G401.6 (cell line): ENCODE measurements around the gene AGRN.
"Not testable (repeated sequence)": the region's sequence is repeated elsewhere in the genome, so short reads cannot be mapped to it uniquely, and the experiment has no call there.

Source experiments
- FAIRE-seq: peaks from 2 replicates; lab custom pipeline; 2012; peaks lifted over from hg19 to GRCh38; lab: Jason Lieb, UNC

The AGRN gene

DNA sequence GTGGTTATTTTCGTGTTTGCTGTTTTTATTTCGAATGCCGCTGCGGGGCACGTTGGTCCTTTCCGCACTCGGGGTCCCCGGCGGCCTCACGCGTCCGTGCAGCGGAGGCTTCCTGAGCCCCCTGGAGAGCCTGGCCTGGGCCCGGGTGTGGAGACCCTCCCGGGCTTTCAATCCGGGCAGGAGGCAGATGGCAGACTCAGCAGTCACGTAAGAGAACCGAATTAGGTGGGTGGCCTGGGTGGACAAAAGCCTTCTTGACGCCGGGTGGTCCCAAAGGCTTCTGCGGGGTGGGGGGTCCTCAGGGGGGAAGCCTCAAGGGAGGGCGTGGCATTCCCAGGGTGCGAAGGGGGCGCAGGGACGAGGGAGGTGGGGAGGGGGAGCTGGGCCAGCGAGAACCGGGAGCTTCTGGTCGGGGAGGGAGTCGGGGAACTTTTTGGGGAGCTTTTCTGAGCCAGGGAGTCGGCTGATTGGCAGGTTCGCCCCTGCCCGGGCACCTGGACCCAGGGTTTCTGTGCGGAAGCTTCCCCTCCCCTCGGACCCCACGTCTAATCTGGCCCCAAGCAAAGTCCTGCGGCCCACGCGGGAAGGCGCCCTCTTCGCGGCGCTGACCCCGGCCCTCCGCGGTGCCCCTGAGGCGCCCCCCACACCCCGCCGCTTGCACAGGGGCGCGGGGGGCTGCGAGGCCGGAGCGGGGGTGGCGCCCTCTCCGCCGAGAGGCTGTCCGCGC, 18.7 kb upstream of the AGRN start:
- no peak for FAIRE-seq

DNA sequence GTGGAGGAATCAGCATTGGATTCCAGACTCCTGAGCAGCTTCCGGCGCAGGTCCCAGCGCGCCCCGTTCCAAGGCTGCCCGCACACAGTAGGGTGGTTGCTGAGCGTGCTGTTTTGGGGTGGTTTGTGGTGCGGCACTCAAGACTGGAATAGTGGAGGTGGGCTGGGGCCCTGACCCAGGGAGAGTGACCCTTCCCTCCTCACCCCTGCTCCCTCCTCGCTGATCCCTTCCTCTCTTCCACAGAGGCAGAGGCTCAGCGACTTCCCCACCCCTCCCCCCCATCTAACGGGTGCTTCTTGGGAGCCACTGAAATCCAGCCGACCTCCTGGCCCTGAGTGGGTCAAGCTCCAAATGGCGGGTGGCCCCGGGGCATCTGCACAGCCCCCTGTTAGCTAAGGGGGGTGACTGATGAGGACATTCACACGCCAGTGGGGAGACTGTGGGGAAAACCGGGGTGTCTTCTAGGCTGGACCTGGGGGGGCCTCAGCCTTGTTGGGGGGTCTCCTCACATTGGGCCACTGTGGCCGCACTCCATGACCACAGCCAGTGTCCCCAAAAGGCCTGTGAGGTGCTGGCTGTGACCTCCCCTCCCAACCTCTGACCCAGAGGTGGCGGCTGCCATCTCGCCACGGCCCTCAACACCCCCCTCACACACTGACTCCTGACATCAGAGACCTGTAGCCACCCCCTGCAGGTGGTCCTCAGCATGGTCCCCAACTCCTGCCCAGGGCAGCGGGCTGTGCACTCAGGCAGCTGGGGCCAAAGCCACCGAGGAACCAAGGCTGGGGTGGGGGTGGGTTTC, 16.1 kb upstream of the AGRN start:
- no peak for FAIRE-seq

DNA sequence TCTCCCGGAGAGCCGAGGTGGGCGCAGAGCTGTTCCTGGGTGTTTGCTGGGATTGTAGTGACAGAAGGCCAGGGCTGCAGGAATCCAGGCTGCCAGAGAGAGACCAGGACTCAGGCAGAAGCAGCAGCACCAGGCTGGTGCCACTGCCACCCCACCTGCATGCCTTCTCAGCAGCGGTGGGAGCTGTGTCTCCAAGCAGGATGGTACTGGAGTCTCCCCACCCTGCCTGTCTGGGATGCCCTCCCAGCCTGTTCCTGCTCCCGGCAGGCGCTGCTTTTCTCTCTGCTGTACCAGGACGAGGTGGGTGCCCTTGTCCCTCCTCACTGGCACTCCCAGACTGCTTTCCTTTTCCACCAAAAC, 15.5 kb upstream of the AGRN start:
- FAIRE-seq, result no peak

DNA sequence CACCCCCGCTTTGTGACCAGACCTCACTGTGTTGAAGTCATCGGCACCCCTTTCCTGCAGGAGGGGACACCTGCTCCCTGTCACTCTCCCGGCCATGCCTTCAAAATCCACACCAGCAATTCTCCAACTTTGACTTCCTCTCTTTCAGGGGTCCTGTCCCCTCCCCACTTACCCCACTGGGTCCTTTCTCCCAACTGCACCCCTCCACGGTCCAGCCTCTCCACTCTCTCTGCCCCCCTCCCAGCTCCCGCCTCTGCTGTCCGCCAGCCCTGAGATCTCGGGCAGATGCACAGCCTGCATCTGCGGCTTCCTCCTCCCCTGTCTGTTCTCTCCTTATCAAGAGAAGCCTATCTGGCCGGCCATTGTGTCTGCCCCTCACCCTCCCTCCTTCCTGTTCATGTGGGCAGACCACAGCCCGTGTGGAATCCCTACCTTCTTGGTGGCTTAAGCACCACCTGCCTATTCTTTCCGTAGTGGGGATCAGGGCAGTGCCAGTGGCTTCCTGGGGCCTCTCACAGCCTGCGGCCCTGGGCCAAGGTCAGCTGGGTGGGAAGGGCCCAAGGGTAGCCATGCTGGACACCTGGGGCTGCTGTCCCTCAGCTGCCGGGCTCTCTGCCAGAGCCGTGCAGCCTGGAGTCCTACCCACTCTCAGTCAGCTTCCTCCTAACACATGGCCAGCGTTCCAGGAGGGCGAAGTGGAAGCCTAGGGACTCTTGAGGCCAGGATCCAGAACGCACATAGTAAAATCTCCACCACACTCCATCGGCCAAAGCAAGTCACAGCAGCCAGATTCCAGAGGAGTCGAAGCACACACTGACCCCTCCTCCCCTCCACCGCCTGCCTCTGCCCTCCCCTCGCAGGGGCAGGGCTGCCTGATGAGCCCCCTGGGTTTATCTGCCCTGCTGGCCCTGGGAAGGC, 14.9 kb upstream of the AGRN start:
- no peak for FAIRE-seq

DNA sequence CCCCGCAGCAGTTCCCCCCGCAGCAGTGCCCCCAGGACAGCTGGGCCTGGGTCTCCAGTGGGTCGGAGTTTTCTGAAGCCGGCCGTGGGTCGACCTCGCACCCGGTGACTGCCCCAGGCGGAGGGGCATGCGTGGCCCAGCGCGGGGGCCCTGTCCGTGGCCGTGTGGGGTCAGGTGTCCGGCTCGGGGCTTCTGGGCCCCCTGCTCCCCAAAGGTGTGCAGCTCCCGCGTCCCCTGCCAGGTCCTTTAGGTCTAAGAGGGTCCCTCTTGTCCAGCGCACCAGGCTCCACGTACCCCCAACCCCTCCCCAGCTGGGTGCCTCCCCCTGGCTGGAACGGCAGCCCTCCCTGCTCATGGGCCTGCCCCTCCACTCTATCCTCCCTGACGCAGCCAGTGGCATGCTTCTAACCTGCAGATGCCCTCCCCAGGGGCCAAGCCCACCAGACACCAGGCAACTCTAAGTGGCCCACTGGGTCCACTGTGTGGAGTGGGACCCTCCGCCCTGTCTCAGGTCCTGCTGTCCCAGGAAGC, 14.1 kb upstream of the AGRN start:
- FAIRE-seq, result no peak

DNA sequence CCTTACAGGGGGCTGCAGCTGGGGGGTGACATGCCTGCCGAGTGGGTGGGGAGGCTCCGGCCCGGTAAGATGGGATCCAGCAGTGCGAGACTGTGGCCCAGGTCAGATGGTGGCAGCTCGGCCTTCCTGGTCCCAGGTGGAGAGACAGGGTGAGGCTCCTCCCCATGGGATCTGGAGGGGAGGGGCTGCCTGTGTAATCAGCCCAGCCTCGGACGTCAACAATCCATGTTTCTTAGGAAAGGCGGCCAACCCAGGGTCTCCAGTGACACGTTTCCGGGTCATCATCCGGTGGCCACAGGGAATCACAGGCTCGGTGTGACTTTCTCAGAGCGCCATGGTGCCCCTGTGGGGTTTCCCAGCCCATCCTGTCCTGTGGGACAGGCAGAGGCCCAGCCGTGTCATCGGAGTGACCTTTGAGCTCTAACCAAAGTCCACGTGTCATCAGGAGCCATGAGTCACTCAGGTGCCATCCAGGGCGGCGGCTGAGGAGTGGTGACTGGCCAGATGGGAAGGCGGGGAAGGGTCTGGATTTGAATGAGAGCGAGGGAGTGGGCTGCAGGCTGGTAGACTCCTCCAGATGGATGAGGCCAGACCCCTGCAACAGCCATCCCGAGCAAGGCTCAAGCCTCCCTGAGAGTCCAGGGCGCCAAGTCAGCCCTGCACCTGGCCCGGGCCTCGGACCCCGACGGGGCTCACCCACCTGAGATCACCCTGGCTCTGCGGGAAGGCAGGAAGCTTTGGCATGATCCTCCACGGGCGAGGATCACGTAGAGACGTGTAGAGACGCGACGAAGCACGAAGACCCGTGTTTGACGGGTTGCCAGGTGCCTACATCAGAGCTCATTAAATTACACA, 13.4 kb upstream of the AGRN start:
- FAIRE-seq, result no peak

DNA sequence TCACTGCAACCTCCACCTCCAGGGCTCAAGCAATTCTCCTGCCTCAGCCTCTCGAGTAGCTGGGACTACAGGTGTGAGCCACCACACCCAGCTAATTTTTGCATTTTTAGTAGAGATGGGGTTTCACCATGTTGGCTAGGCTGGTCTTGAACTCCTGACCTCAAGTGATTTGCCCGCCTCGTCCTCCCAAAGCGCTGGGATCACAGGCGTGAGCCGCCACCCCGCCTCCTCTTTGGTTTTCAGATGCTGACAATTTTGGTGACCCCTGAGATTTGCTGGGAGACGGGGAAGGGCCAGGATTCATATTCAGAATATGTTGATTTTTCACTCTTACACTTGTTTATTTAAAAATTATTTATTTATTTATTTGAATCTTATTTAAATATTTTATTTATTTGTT, 9.8 kb upstream of the AGRN start:
- FAIRE-seq, result not testable (repeated sequence)

DNA sequence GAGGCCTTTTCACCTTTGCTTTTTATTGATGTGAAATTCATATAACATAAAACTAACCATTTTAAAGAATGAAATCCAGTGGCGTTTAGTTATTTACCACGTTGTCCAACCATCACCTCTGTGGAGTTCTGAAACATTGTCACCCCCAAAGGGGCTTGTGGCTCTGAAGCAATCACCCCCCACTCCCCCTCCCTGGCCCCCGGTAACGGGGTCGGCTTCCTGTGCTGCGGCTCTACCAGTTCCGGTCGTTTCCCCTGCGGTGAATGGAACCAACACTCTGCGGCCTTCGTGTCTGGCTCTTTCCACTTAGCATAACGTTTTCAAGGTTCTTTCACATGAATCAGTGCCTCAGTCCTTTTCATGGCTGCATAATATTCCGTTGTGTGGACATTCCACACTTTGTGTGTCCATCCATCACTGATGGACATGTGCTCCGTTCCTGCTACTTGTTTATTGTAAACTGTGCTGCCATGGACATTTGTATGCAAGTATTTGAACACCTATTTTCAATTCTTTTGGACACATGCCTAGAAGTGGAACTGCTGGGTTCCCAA, 8.4 kb upstream of the AGRN start:
- no peak for FAIRE-seq

DNA sequence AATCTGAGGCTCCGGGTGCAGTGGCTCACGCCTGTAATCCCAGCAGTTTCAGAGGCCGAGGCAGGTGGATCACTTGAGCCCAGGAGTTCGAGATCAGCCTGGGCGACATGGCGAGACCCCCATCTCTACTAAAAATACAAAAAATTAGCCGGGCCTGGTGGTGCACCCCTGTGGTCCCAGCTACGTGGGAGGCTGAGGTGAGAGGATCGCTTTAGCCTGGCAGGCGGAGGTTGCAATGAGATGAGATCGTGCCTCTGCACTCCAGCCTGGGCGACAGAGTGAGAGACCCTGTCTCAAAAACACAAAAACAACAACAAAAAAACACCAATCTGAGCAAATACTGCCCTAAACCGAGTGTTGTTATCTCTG, 7.2 kb upstream of the AGRN start:
- FAIRE-seq, result not testable (repeated sequence)

DNA sequence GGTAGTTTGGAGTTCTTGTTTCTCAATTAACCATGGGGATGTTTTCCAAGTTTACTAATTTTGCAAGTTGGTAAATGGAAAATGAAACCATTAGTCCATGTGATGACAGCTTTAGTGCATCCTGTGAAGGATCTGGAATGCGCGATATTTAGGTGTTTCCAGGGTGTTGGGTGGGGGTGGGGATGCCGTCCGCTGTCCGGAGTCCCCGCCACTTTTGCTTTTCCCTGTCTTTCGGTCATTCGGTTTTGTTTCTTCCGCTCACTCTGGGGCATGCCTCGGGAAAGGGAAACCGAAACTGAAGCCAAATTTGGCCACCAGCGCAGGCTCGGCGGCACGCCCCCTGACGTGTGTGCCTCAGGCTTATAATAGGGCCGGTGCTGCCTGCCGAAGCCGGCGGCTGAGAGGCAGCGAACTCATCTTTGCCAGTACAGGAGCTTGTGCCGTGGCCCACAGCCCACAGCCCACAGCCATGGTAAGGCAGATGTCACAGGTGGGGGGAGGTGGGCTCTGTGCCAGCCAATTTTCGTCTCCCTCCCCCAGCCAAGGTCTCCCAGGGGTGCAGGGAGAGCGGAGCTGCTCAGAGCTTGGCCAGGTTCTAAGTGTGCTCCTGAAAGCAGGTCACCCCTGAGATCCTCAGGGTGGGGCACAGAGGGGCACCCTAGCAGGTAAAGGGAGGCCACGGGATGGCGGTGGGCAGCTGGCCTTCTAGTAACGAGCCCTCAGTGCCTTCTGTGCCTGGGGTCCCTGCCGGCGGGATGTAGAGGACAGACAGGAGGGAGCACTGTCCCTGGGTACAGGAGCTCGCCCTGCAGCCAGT, 6.6 kb upstream of the AGRN start, which contains the start of gene ISG15:
Gene ISG15, plus strand, starts transcription at position 393 of the 817 bp plus-strand sequence. Its CDS starts 77 bp downstream, at position 470.
- FAIRE-seq, result peak; percentile 85

DNA sequence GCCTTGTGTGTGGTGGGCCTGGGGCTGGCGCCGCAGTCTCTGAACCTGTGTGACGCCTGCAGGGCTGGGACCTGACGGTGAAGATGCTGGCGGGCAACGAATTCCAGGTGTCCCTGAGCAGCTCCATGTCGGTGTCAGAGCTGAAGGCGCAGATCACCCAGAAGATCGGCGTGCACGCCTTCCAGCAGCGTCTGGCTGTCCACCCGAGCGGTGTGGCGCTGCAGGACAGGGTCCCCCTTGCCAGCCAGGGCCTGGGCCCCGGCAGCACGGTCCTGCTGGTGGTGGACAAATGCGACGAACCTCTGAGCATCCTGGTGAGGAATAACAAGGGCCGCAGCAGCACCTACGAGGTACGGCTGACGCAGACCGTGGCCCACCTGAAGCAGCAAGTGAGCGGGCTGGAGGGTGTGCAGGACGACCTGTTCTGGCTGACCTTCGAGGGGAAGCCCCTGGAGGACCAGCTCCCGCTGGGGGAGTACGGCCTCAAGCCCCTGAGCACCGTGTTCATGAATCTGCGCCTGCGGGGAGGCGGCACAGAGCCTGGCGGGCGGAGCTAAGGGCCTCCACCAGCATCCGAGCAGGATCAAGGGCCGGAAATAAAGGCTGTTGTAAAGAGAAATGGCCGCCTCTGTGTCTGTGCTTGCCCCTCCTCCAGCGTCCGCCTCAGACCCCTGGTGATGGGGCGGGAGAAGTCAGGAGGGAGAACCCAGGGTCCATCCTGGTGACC, 5.8 kb upstream of the AGRN start:
- no peak for FAIRE-seq

DNA sequence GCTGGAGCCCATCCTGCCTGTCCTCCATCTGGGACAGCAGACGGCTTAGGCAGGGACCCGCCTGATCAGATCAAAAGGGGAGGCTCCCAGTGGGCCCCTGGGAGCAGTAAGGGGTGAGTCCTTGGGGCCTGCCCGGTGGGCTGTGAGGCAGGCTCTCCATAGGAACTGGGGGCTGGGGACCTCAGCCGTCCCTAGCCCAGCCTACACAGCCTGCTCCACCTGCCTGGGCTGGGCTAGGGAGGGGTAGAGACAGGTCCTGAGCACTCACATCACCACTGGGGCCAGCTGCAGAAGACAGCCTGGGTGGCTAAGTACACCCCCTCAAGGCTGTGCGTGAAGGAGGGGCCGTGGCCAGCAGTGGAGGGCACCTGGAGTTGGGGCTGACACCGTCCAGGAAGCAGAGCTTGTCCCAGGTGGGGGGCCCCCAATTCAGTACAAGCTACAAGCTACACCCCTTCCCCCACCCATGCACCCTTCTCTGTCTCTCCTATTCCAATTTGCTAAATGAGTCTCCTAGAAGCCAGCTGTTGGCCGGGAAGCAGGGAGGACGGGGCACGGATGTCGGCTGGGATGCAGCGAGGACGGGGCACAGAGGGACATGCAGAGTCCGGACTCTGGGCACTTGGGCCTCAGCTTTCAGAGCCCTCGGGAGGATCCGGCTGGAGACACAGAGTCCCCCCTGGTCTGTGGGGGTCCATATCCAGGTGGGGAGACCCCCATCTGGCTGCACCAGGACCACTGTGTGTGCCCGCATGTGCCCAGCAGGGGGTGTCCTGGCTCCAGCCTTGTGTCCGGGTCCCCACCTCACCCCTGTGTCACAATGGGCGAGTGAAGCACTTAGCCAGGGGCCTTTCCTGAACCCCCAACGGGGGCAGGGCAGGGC, 4.9 kb upstream of the AGRN start:
- no peak for FAIRE-seq

DNA sequence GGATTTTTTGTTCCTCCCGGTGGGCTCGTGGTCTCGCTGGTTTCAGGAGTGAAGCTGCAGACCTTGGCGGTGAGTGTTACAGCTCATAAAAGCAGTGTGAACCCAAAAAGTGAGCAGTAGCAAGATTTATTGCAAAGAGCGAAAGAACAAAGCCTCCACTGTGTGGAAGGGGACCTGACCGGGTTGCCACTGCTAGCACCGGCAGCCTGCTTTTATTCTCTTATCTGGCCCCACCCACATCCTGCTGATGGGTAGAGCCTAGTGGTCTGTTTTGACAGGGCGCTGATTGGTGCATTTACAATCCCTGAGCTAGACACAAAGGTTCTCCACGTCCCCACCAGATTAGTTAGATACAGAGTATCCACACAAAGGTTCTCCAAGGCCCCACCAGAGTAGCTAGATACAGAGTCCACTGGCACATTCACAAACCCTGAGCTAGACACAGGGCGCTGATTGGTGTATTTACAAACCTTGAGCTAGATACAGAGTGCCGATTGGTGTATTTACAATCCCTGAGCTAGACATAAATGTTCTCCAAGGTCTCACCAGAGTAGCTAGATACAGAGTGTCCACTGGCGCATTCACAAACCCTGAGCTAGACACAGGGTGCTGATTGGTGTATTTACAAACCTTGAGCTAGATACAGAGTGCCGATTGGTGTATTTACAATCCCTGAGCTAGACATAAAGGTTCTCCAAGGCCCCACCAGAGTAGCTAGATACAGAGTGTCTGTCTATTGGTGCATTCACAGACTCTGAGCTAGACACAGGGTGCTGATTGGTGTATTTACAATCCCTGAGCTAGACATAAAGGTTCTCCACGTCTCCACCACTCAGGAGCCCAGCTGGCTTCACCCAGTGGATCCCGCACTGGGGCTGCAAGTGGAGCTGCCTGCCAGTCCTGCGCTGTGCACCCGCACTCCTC, 2.3 kb upstream of the AGRN start:
- FAIRE-seq, result not testable (repeated sequence)

DNA sequence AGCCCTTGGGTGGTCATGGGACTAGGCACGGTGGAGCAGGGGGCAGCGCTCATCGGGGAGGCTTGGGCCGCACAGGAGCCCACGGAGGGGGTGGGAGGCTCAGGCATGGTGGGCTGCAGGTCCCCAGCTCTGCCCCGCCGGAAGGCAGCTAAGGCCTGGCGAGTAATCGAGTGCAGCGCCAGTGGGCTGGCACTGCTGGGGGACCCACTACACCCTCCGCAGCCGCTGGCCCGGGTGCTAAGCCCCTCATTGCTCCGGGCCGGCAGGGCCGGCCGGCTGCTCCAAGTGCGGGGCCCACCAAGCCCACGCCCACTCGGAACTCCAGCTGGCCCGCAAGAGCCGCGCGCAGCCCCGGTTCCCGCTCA, 1.6 kb upstream of the AGRN start:
- FAIRE-seq, result not testable (repeated sequence)

DNA sequence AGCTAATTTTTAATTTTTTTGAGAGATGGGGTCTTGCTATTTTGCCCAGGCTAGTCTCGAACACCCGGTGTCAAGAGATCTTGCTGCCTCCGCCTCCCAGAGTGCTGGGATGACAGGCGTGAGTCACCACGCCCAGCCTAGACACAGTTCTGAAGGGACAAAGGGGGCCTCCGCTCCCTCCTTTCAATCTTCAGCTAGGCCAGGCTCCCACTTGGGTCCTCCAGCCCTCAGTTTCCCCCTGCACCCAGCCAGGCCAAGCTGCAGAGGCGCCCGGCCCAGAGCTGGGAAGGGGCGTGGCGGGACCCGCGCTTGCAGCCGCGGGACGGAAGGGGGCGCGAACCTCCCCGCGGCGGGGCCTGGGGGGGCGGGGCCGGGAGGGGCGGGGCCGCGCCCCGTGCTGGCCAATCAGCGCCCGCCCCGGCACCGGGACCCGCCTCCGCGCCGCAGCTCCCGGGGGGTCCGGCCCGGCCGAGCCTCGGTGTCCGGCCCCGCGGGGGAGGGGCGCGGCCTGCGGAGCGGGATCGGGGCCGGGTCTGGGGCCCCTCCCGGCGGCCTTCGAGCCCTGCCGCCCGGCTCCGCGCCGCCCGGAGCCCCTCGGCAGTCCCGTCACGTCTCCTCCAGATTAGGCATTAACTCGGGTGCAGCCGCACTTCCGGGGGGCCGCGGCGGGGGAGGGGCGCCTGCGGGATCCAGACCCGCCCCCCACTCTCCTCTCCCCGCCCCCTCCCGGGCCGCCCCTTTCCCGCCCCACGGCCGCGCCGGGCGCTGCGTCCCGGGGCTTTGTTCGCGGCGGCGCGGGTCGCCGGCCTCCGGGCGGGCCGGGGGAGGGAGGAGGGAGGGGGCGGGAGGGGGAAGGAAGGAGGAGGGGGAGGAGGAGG, 559 bp upstream of the AGRN start:
- FAIRE-seq, result no peak

DNA sequence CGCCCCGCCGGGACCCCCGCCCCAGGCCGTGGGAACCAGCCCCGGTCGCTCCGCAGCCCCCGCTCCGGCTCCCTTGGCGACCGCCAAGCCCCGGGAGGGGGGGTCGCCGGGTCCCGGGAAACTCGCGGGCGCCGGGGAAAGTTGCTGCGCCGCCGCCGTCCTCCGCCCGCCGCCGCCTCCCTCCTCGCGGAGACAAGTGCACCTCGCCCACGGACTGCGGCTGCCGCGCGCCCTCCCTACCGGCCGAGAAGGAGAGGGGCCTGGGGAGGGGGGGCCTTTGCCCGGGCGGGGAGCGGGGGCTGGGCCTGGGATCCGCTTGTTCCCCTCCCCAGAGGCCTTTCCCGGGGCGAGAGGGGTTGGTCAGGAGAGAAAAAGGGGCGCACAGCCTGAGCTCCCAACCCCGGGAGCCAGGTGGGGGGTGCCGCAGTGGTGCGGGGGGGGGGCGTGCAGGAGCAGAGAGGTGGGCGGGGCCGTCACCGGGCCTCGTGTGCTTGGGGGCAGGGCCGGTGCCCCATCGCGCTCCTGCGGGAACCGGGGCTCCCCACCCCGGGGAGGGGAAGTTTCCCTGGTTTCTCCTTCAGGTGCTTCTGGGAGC, 592 bp downstream of the AGRN start:
- no peak for FAIRE-seq
